WTC11 (cell line): ENCODE results near the gene UGT1A3. TPM values are rescaled to one million over a fixed set of nuclear protein-coding genes. Genes with fewer than 3 reads are reported as not detected.

Experiments
- ATAC-seq: fragments of 200-7000 bp; cut with Tn5 transposase; 2 replicates; pipeline ENCODE4 v1.10.0; 2021; ENCODE audit warnings: mild to moderate bottlenecking, moderate library complexity
- CTCF ChIA-PET: fragments of 300-600 bp; sonication (Branson Sonifier 250); formaldehyde crosslinking; loops from one replicate; lab custom pipeline; 2021; ENCODE audit warnings: antibody characterized with exemption; lab: Charles Lee
- POLR2A ChIA-PET: fragments of 350-600 bp; sonication (Branson Sonifier 250); formaldehyde crosslinking; loops from one replicate; lab custom pipeline; 2021; ENCODE audit warnings: antibody characterized with exemption; lab: Charles Lee
- DNase-seq: peaks from one replicate; pipeline ENCODE4 v3.0.0; 2021; ENCODE audit warnings: low spot score
- H3K27ac Mint-ChIP-seq: 2 replicates; pipeline ENCODE4 v1.8.0; 2021; ENCODE audit warnings: mixed read lengths
- H3K27me3 Mint-ChIP-seq: 2 replicates; pipeline ENCODE4 v1.8.0; 2021; ENCODE audit warnings: low read depth, mild to moderate bottlenecking, moderate library complexity, mixed read lengths
- H3K36me3 Mint-ChIP-seq: 2 replicates; pipeline ENCODE4 v1.8.0; 2021; ENCODE audit warnings: mixed read lengths
- H3K4me1 Mint-ChIP-seq: 2 replicates; pipeline ENCODE4 v1.8.0; 2022; ENCODE audit warnings: mixed read lengths
- H3K4me3 Mint-ChIP-seq: 2 replicates; pipeline ENCODE4 v1.8.0; 2021; ENCODE audit warnings: mild to moderate bottlenecking, moderate library complexity, mixed read lengths
- H3K9me3 Mint-ChIP-seq: 2 replicates; pipeline ENCODE4 v1.8.0; 2021; ENCODE audit warnings: mixed read lengths
- AFF4 ChIP-seq: sonication (generic); formaldehyde crosslinking; IDR thresholded peaks from 2 replicates; pipeline ENCODE4 v1.8.1; 2023; ENCODE audit warnings: mild to moderate bottlenecking, missing genetic modification reagents, borderline replicate concordance
- ATF2 ChIP-seq: sonication (generic); formaldehyde crosslinking; IDR thresholded peaks from 2 replicates; pipeline ENCODE4 v1.8.1; 2022; ENCODE audit warnings: low read depth, missing genetic modification reagents, borderline replicate concordance
- ATF6 ChIP-seq: sonication (generic); formaldehyde crosslinking; IDR thresholded peaks from 2 replicates; pipeline ENCODE4 v1.8.1; 2023; ENCODE audit warnings: mild to moderate bottlenecking, missing genetic modification reagents
- CREM ChIP-seq: sonication (generic); formaldehyde crosslinking; IDR thresholded peaks from 2 replicates; pipeline ENCODE4 v1.8.1; 2022; ENCODE audit warnings: mild to moderate bottlenecking, missing genetic modification reagents, moderate library complexity
- E2F1 ChIP-seq: sonication (generic); formaldehyde crosslinking; IDR thresholded peaks from 2 replicates; pipeline ENCODE4 v1.8.0; 2022; ENCODE audit warnings: mild to moderate bottlenecking, missing genetic modification reagents
- NFATC4 ChIP-seq: fragments of 250-450 bp; sonication (Bioruptor Pico); IDR thresholded peaks from 2 replicates; pipeline ENCODE4 v1.9.0; 2021; ENCODE audit warnings: mild to moderate bottlenecking
- NFE2L1 ChIP-seq: sonication (generic); formaldehyde crosslinking; IDR thresholded peaks from 2 replicates; pipeline ENCODE4 v1.8.1; 2023; ENCODE audit warnings: missing genetic modification reagents
- NFYB ChIP-seq: sonication (generic); formaldehyde crosslinking; conservative IDR thresholded peaks from 2 replicates; pipeline ENCODE4 v1.8.0; 2022; ENCODE audit warnings: low read depth, missing genetic modification reagents
- NR2C2 ChIP-seq: sonication (generic); formaldehyde crosslinking; IDR thresholded peaks from 2 replicates; pipeline ENCODE4 v1.8.0; 2022; ENCODE audit warnings: mild to moderate bottlenecking, missing genetic modification reagents
- OVOL2 ChIP-seq: fragments of 250-450 bp; sonication (Bioruptor Pico); IDR thresholded peaks from 2 replicates; pipeline ENCODE4 v1.9.0; 2021; ENCODE audit warnings: mild to moderate bottlenecking, borderline replicate concordance
- RELA ChIP-seq: sonication (generic); formaldehyde crosslinking; IDR thresholded peaks from 2 replicates; pipeline ENCODE4 v1.8.1; 2022; ENCODE audit warnings: missing genetic modification reagents, mild to moderate bottlenecking, borderline replicate concordance
- RORB ChIP-seq: fragments of 250-450 bp; sonication (Bioruptor Pico); IDR thresholded peaks from 2 replicates; pipeline ENCODE4 v1.9.0; 2021; ENCODE audit warnings: mild to moderate bottlenecking
- SMAD4 ChIP-seq: sonication (generic); formaldehyde crosslinking; IDR thresholded peaks from 2 replicates; pipeline ENCODE4 v1.8.0; 2022; ENCODE audit warnings: mild to moderate bottlenecking, missing genetic modification reagents
- SP1 ChIP-seq: sonication (generic); formaldehyde crosslinking; conservative IDR thresholded peaks from 2 replicates; pipeline ENCODE4 v1.8.1; 2022; ENCODE audit warnings: missing genetic modification reagents
- ZBTB43 ChIP-seq: sonication (generic); formaldehyde crosslinking; IDR thresholded peaks from 2 replicates; pipeline ENCODE4 v1.8.1; 2023; ENCODE audit warnings: mild to moderate bottlenecking, missing genetic modification reagents
- ZNF263 ChIP-seq: sonication (generic); formaldehyde crosslinking; IDR thresholded peaks from 2 replicates; pipeline ENCODE4 v1.8.1; 2022; ENCODE audit warnings: low read depth, mild to moderate bottlenecking, moderate library complexity, missing genetic modification reagents
- ZNF423 ChIP-seq: fragments of 250-450 bp; sonication (Bioruptor Pico); IDR thresholded peaks from 2 replicates; pipeline ENCODE4 v2.1.2; 2022; ENCODE audit warnings: mild to moderate bottlenecking, moderate library complexity
- ZNF671 ChIP-seq: fragments of 250-450 bp; sonication (Bioruptor Pico); IDR thresholded peaks from 2 replicates; pipeline ENCODE4 v1.8.0; 2021; ENCODE audit warnings: mild to moderate bottlenecking
- total RNA-seq: library from RNA; stranded (reverse); gene quantifications from 3 replicates; pipeline ENCODE4 v1.2.3, GENCODE V29; 2021

The UGT1A3 gene
- total RNA-seq, 1 experiment from 2014 or later = not detected

GRCh38 chr2:233798335-233799086 lies 69.7 kb downstream of the UGT1A3 start (continued):
- TF ChIP-seq AFF4 (CRISPR knock-in tag) = no peak
- TF ChIP-seq ZNF671 (CRISPR knock-in tag) = no peak
- no peak for TF ChIP-seq SP1 (CRISPR knock-in tag)
- no peak for TF ChIP-seq NFATC4 (CRISPR knock-in tag)
- no peak for TF ChIP-seq NFYB (CRISPR knock-in tag)
- no peak for TF ChIP-seq CREM
- TF ChIP-seq ZNF423 (CRISPR knock-in tag) = no peak
- TF ChIP-seq ZBTB43 = no peak
- TF ChIP-seq OVOL2 = no peak
- no peak for TF ChIP-seq RORB (CRISPR knock-in tag)
- no peak for TF ChIP-seq NR2C2 (CRISPR knock-in tag)

GRCh38 chr2:233799087-233799665 lies 70.3 kb downstream of the UGT1A3 start:
- ATAC-seq (no peak), DNase-seq (no peak)
- H3K9me3 Mint-ChIP-seq = peaks cover 11% of the 10 kb centered on the region
- POLR2A ChIA-PET = no interaction called here
- TF ChIP-seq NFE2L1 (CRISPR knock-in tag) (no peak), ZNF263 (CRISPR knock-in tag) (no peak), ATF6 (CRISPR knock-in tag) (no peak), SMAD4 (CRISPR knock-in tag) (no peak), ATF2 (no peak), RELA (CRISPR knock-in tag) (no peak), NFATC4 (CRISPR knock-in tag) (no peak), E2F1 (CRISPR knock-in tag) (no peak)
- no peaks in the 10 kb centered on the region for H3K36me3 Mint-ChIP-seq
- H3K4me3 Mint-ChIP-seq = no peak overlapping the region
- CTCF ChIA-PET = no interaction called here
- no peaks in the 10 kb centered on the region for H3K4me1 Mint-ChIP-seq
- H3K27me3 Mint-ChIP-seq = no peaks in the 10 kb centered on the region; the same call in 1 of the 2 replicates
- H3K27ac Mint-ChIP-seq = no peak overlapping the region
